ENCODE measurements around the gene GRAMD4.
"Not testable (repeated sequence)": the region's sequence is repeated elsewhere in the genome, so short reads cannot be mapped to it uniquely, and the experiment has no call there.

Gene GRAMD4

DNA sequence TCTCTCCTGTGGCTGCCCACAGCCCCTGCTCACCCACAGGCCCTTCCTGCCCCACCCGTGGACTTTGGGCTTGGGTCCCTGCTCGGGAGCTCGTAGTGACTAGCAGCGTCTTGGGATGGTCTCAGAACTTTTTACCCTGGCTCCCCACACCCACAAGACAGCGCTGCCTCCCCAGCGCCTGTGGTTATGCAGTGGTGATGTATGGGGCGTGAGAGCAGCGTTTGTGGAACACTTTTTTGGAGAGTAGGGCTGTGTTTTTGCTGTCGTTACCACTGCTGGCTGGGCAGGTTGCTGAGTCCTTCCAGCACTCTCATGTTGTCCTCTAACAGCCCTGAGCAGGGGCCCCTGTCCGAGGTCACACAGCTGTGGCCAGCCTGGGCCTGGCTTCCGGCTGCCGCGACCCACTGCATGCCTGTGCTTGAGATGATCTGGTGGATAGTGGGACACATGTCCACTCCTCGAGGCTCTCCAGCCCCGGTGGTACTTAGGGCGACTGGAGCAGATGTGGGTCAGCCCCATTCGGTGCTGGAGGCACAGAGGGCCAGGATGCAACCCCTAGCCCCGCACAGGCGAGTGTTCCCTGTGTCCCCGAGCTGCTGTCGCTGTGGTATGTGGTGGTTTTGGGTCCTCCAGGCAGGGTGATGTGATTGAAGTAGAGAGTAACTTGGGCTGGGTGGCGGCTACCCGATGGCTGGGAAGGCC is 7.1 kb upstream of the GRAMD4 start:
- 0 out of 2 replicates have a peak overlapping the region, but pooled peaks have one; percentile 53 for H3K27ac ChIP-seq (ENCODE audit: low read depth, low read length)
- H3K9me3 ChIP-seq (ENCODE audit: control insufficient read depth, insufficient read depth, low read depth, low read length), result no peaks in the 10 kb centered on the region; the same call in 1 of the 2 replicates
- H3K36me3 ChIP-seq (ENCODE audit: control insufficient read depth, insufficient read depth, low read length), result no peaks in the 10 kb centered on the region
- H3K9ac ChIP-seq (ENCODE audit: low read length), result peak overlapping the region; percentile 25
- no peaks in the 10 kb centered on the region for H3K27me3 ChIP-seq (ENCODE audit: control insufficient read depth, insufficient read depth, low read length)
- H3K4me3 ChIP-seq (ENCODE audit: low read depth, low read length), result no peak overlapping the region
- H3K4me1 ChIP-seq (ENCODE audit: control insufficient read depth, insufficient read depth, low read length), result peaks cover 19% of the 10 kb centered on the region

DNA sequence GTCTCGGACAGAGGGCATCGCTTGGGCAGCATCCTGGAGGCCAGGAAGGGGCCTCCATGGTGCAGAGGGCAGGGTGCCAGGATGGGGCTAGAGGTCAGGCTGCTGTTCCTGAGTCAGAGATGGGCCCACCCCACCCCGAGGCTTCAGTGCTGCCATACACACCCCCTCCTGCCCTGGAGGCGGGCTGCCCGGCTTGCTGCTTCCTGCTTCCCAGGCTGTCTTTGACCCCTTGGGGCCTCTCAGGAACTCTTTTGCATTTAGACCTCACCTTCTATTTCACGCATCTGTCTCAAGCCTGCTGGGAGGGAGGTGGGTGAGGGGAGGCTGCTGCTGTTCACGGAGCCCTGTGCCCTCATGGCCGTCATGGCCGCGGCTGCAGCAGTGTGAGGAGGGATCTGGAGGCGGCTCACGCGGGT is 6.6 kb upstream of the GRAMD4 start:
- Histone ChIP-seq H3K27ac (ENCODE audit: low read depth, low read length) (no peak overlapping the region), H3K9ac (ENCODE audit: low read length) (peak overlapping the region; percentile 25)

DNA sequence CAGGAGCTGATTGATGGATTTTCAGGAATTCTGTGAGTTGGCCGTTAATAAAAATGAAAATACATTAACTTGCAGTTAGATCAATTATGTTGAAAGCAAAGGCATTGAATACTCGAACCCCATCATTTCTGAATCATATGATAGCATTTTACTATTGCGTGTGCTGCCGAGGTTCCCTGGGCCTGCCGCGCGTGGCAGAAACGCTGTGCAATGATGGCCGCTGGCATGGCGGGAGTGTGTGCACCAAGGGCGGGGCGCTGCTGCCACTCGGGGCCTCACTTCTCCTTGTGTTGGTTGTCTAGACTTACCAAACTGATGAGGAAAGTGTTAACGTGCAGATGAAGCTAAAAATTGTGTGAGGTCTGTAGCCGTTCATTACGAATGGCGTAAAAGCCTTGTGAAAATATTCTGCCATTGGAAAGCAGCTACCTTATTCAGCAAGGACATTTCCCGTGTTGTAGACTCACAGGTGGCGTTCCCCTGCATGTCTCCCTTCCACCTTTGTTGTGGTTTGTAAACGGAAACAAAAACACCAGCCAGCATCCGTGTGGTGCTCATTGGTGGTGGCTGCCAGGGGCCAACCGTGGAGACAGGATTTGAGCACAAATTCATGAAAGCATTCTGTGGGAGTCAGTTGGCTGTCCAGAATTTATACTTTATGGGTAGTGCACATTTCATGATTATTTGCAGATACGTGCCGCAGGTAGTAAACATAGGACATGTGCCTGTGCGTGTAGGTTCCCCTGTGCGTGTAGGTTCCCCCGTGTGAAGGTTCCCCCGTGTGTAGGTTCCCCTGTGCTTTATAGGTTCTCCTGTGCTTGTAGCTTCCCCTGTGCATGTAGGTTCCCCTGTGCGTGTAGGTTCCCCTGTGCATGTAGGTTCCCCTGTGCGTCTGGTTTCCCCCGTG is 5.9 kb upstream of the GRAMD4 start:
- Histone ChIP-seq H3K4me3 (ENCODE audit: low read depth, low read length) (no peak overlapping the region), H3K36me3 (ENCODE audit: control insufficient read depth, insufficient read depth, low read length) (no peaks in the 10 kb centered on the region), H3K9ac (ENCODE audit: low read length) (peak overlapping the region; percentile 25), H3K4me1 (ENCODE audit: control insufficient read depth, insufficient read depth, low read length) (peaks cover 22% of the 10 kb centered on the region), H3K27ac (ENCODE audit: low read depth, low read length) (no peak overlapping the region), H3K9me3 (ENCODE audit: control insufficient read depth, insufficient read depth, low read depth, low read length) (no peaks in the 10 kb centered on the region; the same call in 1 of the 2 replicates), H3K27me3 (ENCODE audit: control insufficient read depth, insufficient read depth, low read length) (no peaks in the 10 kb centered on the region)

More for the DNA sequence above, 6.6 kb upstream of the GRAMD4 start:
- H3K36me3 ChIP-seq (ENCODE audit: control insufficient read depth, insufficient read depth, low read length), result no peaks in the 10 kb centered on the region
- H3K9me3 ChIP-seq (ENCODE audit: control insufficient read depth, insufficient read depth, low read depth, low read length), result no peaks in the 10 kb centered on the region; the same call in 1 of the 2 replicates
- no peak overlapping the region for H3K4me3 ChIP-seq (ENCODE audit: low read depth, low read length)
- H3K27me3 ChIP-seq (ENCODE audit: control insufficient read depth, insufficient read depth, low read length), result no peaks in the 10 kb centered on the region
- peaks cover 19% of the 10 kb centered on the region for H3K4me1 ChIP-seq (ENCODE audit: control insufficient read depth, insufficient read depth, low read length)

DNA sequence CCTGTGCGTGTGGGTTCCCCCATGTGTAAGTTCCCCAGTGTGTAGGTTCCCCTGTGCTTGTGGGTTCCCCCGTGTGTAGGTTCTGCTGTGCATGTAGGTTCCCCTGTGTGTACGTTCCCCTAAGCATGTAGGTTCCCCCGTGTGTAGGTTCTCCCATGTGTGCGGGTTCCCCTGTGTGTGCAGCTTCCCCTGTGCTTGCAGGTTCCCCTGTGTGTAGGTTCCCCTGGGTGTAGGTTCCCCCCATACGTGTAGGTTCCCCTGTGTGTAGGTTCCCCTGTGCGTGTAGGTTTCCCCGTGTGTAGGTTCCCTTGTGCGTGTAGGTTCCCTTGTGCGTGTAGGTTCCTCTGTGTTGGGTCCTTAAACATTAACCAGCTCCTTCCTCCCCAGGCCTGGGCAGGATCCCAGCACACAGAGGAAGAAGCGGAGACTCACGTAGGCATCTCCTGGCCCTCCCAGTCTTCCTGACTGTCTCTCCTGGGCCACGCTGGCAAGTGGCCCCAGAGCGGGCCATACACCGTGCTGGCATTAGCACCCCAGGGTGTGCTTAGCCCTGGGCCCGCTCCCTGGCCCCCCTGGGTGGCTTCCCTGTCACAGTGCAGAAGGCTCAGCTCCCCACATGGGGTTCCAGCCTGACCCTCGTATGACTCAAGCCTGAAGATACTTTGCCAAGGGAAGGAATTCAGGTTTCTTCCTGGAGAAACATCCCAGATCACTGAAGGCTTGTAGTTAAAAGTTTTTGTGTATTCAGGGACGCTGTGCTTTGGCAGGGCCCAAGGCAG is 2.8 kb upstream of the GRAMD4 start:
- H3K27ac ChIP-seq (ENCODE audit: low read depth, low read length), result no peak overlapping the region
- H3K27me3 ChIP-seq (ENCODE audit: control insufficient read depth, insufficient read depth, low read length), result no peaks in the 10 kb centered on the region
- H3K4me3 ChIP-seq (ENCODE audit: low read depth, low read length), result no peak overlapping the region
- no peak overlapping the region for H3K9ac ChIP-seq (ENCODE audit: low read length)
- H3K4me1 ChIP-seq (ENCODE audit: control insufficient read depth, insufficient read depth, low read length), result peaks cover 22% of the 10 kb centered on the region
- H3K9me3 ChIP-seq (ENCODE audit: control insufficient read depth, insufficient read depth, low read depth, low read length), result no peaks in the 10 kb centered on the region; the same call in 1 of the 2 replicates
- H3K36me3 ChIP-seq (ENCODE audit: control insufficient read depth, insufficient read depth, low read length), result no peaks in the 10 kb centered on the region

DNA sequence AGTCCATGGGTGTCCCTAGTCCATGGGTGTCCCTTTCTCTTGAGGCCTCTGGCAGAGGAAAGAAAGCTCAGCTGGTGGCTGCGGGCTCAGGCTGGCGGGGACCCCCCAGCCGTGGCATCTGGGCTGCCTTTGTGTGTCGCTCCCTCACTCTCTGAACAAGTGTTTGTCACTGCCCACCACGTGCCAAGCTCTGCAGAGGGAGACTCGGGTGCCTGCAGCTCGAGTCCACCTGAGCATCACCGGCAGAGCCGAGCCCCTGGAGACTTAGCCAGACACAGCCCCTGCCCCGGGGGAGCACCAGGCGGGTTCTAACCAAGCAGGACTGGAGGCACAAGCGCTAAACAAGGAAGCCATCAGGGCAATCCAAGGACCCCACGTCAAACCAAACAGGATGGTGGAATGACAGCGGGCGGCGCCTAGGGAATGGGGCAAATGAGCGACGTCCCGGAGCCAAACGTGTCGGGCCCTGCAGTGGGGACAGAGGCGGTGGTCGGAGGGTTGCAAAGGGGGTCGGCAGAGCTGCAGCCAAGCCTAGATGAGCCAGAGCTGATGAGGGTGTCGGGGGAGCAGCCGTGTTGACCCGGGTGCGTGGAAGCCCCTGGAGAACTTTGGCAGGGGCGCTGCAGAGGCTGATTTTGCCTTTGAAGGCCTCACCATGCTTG is 2.1 kb upstream of the GRAMD4 start:
- no peak overlapping the region for H3K9ac ChIP-seq (ENCODE audit: low read length)
- H3K27ac ChIP-seq (ENCODE audit: low read depth, low read length), result no peak overlapping the region

DNA sequence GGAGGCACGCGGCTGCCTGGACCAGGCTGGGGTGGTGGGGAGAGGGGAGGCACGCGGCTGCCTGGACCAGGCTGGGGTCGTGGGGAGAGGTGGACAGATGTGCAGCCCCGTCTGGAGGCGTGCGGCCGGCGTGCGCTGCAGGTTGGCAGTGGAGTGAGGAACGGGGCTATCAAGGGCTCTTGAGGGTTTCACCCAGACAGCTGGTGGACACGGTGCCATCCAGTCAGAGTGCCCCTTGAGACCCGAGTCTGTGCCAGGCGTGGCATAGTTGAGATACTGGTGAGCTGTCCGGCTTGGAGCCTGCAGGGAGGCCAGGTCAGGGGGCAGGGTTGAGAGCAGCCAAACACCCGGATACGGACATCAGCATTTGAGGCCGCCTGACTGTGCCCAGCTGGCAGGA is 1.5 kb upstream of the GRAMD4 start:
- Histone ChIP-seq H3K4me3 (ENCODE audit: low read depth, low read length) (no peak overlapping the region), H3K27me3 (ENCODE audit: control insufficient read depth, insufficient read depth, low read length) (no peaks in the 10 kb centered on the region), H3K36me3 (ENCODE audit: control insufficient read depth, insufficient read depth, low read length) (no peaks in the 10 kb centered on the region), H3K27ac (ENCODE audit: low read depth, low read length) (no peak overlapping the region), H3K9me3 (ENCODE audit: control insufficient read depth, insufficient read depth, low read depth, low read length) (no peaks in the 10 kb centered on the region; the same call in 1 of the 2 replicates), H3K9ac (ENCODE audit: low read length) (no peak overlapping the region), H3K4me1 (ENCODE audit: control insufficient read depth, insufficient read depth, low read length) (peaks cover 12% of the 10 kb centered on the region; the same call in 1 of the 2 replicates)

More for the DNA sequence above, 2.1 kb upstream of the GRAMD4 start:
- Histone ChIP-seq H3K9me3 (ENCODE audit: control insufficient read depth, insufficient read depth, low read depth, low read length) (no peaks in the 10 kb centered on the region; the same call in 1 of the 2 replicates), H3K4me1 (ENCODE audit: control insufficient read depth, insufficient read depth, low read length) (peaks cover 15% of the 10 kb centered on the region), H3K27me3 (ENCODE audit: control insufficient read depth, insufficient read depth, low read length) (no peaks in the 10 kb centered on the region), H3K4me3 (ENCODE audit: low read depth, low read length) (no peak overlapping the region), H3K36me3 (ENCODE audit: control insufficient read depth, insufficient read depth, low read length) (no peaks in the 10 kb centered on the region)

DNA sequence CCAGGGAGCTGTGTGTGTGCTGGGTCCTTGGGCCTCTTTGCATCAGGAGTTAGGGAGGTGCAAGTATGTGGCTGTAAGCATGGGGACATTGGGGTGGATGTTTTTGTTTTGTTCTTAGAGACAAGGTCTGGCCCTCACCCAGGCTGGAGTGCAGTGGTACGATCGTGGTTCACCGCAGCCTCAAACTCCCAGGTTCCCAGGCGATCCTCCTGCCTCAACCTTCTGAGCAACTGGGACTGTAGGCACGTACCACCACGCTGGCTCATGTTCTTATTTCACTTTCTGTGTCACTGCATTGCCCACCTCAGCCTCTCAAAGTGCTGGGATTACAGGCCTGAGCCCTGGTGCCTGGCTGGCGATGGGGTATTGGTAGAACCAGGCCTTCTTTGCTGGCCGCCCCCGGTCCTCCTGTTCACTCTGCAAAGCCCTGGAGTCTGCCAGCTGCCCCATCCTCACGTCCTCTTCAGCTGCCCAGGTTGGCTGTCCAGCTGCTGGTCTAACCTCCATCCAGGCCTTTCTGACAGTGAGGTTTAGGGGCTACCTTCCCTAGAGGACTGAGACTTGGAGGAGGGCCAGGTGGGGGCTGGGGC is 851 bp upstream of the GRAMD4 start:
- H3K4me3 ChIP-seq (ENCODE audit: low read depth, low read length), result no peak overlapping the region
- no peaks in the 10 kb centered on the region; the same call in 1 of the 2 replicates for H3K9me3 ChIP-seq (ENCODE audit: control insufficient read depth, insufficient read depth, low read depth, low read length)
- no peak overlapping the region for H3K27ac ChIP-seq (ENCODE audit: low read depth, low read length)
- H3K9ac ChIP-seq (ENCODE audit: low read length), result no peak overlapping the region
- H3K27me3 ChIP-seq (ENCODE audit: control insufficient read depth, insufficient read depth, low read length), result no peaks in the 10 kb centered on the region
- peaks cover 7% of the 10 kb centered on the region; the same call in 1 of the 2 replicates for H3K4me1 ChIP-seq (ENCODE audit: control insufficient read depth, insufficient read depth, low read length)
- H3K36me3 ChIP-seq (ENCODE audit: control insufficient read depth, insufficient read depth, low read length), result no peaks in the 10 kb centered on the region

DNA sequence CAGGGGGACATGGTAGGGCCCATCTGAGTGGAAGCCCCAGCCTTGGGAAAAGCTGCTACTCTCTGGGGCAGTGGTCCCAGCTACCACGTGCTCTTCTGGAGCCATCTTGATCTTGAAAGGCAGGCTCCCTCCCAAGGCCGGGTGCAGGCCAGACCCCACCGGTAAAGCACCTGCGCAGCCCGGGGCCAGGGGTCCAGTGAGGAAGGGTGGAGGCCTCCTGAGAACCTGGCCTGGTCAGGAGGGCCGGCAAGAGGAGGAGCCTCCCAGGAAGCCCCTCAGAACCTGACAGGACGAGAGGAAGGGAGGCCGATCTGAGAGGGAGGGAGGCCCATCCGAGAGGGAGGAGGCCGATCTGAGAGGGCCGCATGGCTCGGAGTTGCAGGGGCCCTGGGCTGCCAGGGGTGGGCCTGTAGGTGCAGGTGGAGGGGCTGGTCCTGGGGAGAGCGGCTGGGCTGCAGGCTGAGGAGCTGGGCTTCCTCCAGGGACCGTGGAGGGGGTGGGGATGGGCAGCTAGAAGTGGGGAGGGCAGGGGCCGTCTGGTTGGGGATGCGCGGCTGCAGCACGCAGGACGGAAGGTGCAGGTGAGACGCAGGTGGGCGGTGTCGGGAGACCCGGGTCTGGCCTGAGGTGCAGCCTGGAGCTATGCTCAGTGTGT is 529 bp downstream of the GRAMD4 start:
- H3K9ac ChIP-seq (ENCODE audit: low read length), result no peak overlapping the region
- no peaks in the 10 kb centered on the region for H3K27me3 ChIP-seq (ENCODE audit: control insufficient read depth, insufficient read depth, low read length)
- no peak overlapping the region for H3K4me3 ChIP-seq (ENCODE audit: low read depth, low read length)
- H3K36me3 ChIP-seq (ENCODE audit: control insufficient read depth, insufficient read depth, low read length), result no peaks in the 10 kb centered on the region
- H3K9me3 ChIP-seq (ENCODE audit: control insufficient read depth, insufficient read depth, low read depth, low read length), result no peaks in the 10 kb centered on the region
- no peak overlapping the region for H3K27ac ChIP-seq (ENCODE audit: low read depth, low read length)
- peaks cover 11% of the 10 kb centered on the region; the same call in 1 of the 2 replicates for H3K4me1 ChIP-seq (ENCODE audit: control insufficient read depth, insufficient read depth, low read length)

DNA sequence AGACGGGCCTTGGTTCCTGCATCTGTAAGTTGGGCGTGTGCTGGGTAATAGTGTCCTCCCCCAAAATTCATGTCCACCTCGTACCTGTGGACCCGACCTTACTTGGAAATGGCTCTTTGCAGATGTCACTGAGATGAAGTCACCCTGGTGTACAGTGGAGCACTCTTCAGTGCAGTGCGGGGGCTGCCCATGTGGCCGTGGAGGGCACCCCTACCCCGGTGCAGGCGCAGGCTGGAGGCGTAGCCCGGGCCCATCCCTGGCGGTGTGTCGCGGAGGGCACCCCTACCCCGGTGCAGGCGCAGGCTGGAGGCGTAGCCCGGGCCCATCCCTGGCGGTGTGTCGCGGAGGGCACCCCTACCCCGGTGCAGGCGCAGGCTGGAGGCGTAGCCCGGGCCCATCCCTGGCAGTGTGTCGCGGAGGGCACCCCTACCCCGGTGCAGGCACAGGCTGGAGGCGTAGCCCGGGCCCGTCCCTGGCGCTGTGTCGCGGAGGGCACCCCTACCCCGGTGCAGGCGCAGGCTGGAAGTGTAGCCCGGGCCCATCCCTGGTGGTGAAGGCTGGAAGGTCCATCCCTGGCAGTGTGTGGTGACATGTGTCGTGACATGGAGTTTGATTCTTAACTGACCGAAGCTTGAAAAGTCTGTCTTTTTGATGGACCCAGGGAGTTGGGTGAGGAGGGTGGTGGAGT is 1.2 kb downstream of the GRAMD4 start:
- H3K9me3 ChIP-seq (ENCODE audit: control insufficient read depth, insufficient read depth, low read depth, low read length); H3K36me3 ChIP-seq (ENCODE audit: control insufficient read depth, insufficient read depth, low read length); H3K9ac ChIP-seq (ENCODE audit: low read length); H3K27me3 ChIP-seq (ENCODE audit: control insufficient read depth, insufficient read depth, low read length); H3K27ac ChIP-seq (ENCODE audit: low read depth, low read length); H3K4me3 ChIP-seq (ENCODE audit: low read depth, low read length): not testable (repeated sequence)
- peaks cover 17% of the 10 kb centered on the region; the same call in 1 of the 2 replicates for H3K4me1 ChIP-seq (ENCODE audit: control insufficient read depth, insufficient read depth, low read length)
